Activated CD4-positive, alpha-beta T cell treated with anti-CD3 and anti-CD28 coated beads for 1 hour (primary cell): ENCODE data around the gene KDM4B.
A peak's percentile ranks its signal among the peaks of the same experiment; 100 is the strongest.

Experiments used
- DNase-seq: peaks from one replicate; pipeline ENCODE4 v3.0.0-alpha.2; 2020

Gene KDM4B

DNA sequence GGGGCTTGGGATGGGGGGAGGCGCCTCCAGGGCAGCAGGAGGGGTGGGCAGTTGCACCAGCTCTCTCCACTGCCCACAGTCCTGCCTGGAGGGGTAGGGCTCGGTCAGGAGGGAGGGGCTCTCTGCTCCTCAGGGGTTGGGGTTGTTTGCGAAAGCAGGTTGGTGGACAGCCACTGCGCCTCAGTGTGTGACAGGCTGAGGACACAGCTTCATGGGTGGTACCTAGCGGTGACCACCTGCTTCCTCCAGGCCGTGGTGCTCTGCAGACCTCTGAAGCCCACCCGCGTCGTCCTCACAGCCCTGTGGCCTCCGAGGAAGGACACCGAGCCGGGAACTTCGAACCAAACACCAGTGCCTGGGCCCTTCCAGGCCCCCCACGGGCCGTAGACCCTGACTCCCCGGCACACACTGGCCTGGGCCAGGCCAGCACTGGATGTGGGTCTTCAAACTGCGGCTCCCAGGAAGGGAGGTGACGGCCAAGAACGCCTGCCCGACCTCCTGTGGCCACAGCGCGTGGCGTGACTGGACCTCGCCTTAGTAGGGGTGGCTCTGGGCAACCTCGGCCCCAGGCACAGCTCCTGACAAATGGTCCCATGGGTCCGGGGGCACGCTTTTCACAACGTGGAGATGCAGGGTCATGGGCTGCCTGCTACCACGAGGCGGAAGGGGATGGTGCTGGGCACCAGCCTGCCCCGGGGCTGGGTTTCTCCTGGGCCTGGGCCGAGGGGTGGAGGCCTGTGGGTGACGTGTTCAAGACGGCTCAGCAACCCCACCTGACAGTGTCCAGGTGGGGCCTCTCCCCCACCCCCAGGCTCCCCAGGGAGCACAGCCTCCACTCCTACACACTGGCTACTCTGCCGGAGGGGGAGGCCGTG is 173.2 kb downstream of the KDM4B start:
- DNase-seq = no peak

DNA sequence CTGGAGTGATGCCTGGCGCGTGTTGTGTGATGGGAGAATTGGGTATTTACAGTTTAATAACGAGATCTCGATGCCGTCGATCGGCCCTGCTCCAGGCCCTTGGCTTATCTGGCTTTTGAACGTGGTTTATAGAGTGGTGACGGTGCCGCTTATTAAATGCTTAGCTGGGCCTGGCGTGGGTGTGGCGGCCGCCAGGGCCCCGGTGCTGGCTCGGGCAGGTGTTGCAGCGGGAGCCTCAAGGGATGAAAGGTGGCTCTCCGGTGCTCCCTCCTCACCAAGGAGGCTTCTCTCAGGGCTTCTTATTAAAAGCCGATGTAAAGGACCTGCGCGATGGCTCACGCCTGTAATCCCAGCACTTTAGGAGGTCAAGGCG is 173.8 kb downstream of the KDM4B start:
- no peak for DNase-seq

DNA sequence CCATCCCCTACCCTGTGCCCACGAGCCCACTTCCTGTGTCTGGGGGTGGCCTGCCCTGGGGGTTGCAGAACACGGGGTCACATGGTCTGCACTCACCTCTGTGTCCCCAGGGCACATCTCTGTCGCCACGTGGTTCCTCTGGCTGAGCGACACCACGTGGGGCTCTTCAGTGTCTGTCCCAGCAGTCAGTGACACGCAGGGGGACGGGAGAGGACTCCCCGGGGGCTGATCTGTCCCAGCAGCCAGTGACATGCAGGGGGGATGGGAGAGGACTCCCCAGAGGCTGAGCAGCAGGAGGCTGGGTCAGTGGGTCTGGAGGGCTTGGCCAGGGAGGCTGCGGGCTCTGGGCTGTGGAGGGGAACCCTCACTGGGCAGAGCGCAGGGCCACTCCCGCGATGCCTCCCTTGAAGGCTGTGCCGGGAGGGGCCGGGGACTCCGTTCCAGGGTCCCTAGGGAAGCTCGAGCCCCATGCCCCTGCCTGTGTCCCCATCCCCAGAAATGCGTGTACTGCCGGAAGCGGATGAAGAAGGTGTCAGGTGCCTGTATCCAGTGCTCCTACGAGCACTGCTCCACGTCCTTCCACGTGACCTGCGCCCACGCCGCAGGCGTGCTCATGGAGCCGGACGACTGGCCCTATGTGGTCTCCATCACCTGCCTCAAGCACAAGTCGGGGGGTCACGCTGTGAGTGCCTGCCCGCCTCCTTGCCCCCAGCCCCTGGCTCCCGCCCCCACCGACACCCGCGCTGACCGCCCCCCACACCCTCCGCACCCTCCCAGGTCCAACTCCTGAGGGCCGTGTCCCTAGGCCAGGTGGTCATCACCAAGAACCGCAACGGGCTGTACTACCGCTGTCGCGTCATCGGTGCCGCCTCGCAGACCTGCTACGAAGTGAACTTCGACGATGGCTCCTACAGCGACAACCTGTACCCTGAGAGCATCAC is 174.8 kb downstream of the KDM4B start:
- DNase-seq = no peak

GRCh38 chr19:5144545-5145179 is 175.7 kb downstream of the KDM4B start:
- no peak for DNase-seq

GRCh38 chr19:5145521-5146511 is 176.9 kb downstream of the KDM4B start:
- no peak for DNase-seq

- no peak for DNase-seq
Measured at GRCh38 chr19:5147074-5147977, 178.4 kb downstream of the KDM4B start.

DNA sequence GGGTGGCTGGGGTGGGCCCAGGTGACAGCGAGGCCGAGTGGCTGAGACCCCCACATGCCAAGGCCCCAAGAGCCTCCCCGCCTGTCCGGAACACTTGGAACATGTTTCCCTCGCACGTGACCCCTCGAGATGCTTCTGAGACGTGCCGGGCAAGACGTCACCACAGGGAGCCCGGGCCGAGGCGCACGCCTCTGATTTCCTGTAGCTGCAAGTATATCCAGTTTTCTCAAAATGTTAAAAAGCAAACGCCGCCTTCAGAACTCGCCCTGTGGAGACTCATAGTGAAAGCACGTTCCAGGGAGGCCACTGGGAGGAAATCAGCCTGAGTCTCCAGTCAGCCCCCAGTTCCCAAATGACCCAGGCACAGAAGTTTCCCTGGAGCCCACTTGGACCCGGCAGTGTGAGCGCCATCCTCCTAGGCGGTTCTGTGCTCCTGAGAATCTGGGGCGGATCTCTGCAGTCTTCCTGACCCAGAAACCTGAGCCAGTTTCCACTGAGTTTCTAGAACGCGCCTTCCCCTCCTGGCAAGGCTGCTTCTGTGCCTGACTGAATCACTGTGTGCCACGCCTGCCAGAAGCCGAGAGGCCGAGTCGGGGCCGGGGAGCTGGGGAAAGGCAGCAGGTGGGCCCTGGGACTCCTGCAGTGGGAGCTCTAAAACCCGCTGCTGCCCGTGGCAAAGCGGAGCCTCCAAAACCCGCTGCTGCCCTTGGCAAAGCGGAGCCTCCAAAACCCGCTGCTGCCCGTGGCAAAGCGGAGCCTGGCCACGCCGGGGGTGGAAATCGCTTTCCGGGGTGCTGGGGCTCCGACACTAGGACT is 179.3 kb downstream of the KDM4B start:
- DNase-seq = no peak

GRCh38 chr19:5148794-5149190 is 179.9 kb downstream of the KDM4B start:
- no peak for DNase-seq

GRCh38 chr19:5149508-5149907 is 180.6 kb downstream of the KDM4B start:
- no peak for DNase-seq

DNA sequence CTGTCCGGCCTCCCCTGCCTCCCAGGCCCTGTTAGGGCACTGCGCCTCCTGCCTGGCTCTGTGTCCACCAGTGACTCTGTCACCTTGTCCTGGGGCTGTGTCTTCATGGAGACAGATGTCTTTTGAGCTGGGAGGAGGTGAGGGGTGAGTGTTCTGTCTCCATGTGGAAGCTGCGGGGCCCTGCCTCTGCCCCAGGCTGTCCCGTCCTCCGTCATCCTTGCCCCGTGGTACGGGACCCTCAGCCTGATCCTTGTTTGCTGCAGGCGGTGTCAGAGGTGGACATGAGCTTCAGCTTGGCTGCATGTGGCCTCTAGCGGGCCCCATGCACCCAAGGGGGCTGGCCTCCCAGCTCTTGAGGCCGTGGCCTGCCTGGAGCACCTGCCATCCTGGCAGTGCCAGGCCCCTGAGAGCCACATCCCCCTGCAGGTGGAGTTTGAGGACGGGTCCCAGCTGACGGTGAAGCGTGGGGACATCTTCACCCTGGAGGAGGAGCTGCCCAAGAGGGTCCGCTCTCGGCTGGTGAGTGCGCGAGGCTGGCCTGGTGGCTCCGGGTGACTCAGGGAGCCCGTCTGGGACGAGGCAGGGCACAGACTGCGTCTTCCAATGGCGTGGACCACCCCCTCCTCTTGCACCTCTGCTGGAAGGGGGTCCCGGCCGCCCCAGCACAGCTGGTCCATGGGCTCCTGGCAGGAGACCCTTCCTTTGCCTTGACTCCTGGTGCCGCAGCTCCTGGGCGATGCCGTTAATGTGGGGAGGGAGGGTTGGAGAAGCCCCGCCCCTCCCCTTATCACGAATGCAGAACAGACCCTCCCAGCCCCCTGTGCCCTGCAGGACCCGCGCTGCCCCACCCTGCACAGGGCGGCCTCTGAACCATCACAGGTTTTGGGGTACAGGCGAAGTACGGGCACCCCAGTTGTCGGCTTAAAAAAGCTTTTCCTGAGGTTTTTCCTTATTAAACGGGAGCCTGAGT is 181.3 kb downstream of the KDM4B start:
- no peak for DNase-seq

DNA sequence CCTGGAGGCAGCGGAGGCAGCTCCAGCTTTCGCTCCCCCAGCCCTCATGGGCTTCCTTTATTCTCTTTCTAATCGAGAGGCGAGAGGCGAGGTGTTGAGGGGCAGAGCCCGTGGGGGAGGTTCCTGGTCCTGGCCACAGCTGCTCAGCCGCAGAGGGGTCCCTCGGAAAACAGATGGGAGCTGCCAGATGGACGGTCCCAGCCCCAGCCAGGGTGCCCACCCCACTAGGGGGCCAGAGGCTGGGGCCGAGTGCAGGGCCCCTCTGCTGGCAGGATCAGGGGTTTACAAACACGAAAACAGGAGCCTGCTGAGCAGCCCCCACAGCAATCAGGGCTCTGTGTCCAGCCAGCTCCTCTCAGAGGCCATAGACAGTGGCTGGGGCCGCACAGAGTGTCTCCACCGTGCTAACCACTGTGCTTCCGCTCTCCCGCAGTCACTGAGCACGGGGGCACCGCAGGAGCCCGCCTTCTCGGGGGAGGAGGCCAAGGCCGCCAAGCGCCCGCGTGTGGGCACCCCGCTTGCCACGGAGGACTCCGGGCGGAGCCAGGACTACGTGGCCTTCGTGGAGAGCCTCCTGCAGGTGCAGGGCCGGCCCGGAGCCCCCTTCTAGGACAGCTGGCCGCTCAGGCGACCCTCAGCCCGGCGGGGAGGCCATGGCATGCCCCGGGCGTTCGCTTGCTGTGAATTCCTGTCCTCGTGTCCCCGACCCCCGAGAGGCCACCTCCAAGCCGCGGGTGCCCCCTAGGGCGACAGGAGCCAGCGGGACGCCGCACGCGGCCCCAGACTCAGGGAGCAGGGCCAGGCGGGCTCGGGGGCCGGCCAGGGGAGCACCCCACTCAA is 182.2 kb downstream of the KDM4B start:
- DNase-seq = peak; percentile 6

DNA sequence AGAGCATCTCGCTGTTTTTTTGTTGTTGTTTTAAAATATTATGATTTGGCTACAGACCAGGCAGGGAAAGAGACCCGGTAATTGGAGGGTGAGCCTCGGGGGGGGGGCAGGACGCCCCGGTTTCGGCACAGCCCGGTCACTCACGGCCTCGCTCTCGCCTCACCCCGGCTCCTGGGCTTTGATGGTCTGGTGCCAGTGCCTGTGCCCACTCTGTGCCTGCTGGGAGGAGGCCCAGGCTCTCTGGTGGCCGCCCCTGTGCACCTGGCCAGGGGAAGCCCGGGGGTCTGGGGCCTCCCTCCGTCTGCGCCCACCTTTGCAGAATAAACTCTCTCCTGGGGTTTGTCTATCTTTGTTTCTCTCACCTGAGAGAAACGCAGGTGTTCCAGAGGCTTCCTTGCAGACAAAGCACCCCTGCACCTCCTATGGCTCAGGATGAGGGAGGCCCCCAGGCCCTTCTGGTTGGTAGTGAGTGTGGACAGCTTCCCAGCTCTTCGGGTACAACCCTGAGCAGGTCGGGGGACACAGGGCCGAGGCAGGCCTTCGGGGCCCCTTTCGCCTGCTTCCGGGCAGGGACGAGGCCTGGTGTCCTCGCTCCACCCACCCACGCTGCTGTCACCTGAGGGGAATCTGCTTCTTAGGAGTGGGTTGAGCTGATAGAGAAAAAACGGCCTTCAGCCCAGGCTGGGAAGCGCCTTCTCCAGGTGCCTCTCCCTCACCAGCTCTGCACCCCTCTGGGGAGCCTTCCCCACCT is 183.3 kb downstream of the KDM4B start:
- DNase-seq = no peak

- no peak for DNase-seq
Measured at GRCh38 chr19:5152767-5153532, 184.0 kb downstream of the KDM4B start.

DNA sequence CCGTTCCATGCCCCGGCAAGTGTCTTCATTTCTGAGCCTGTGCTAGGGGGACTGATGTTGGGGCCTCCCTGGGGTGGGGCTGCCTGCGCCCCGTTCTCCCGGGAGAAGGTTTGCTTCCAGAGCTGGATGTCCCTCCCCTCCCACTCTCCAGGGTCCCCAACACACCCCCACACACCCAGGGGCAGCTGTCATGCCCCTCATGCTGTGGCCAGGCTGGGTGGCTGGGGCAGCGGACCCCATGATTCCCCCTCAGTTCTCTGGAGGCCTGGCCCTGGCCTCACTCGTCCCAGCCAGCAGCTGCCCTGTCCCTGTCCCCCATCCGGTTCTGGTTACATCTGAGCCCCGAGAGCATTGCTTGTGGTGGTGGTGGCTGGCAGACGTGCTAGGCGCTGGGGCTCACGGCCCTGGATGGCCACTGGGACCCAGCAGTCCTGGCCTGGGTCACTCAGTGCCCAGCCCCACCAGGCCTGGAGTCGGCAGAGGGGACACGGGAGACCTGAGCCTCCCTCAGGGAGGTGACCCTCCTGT is 184.8 kb downstream of the KDM4B start:
- no peak for DNase-seq

DNA sequence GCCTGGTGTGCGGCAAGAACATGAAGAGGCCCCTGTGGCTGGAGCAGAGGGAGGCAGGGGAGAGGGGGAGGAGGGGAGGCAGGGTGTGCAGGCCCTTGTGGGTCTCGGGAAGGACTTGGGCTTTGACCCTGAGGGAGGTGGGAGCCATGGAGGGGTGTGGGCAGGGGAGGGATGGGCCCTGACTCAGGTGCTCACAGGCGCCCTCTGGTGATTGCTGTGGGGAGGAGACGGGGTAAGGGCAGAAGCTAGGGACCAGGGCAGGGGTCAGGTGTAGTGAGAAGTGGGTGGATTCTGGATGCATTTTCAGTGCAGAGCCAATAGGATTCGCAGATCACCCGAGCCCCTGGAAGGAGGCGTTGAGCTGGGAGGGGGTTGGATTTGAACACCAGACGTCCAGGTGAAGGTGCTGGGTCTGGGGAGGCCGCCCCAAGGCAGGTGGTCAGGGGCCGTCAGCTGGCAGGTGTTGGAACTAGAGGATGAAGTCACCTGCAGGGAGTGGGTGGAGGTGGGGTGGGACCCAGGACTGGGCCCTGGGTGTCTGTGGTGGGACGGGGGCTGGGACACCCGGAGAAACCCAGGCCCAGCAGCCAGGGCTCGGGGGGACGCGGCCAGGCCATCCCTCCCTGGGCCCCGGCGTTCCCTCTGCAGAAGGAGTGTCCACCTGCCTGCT is 185.4 kb downstream of the KDM4B start:
- no peak for DNase-seq
